Endothelial cell of umbilical vein (primary cell): ENCODE measurements around the gene TACC3. TPM values are rescaled to one million over a fixed set of nuclear protein-coding genes. Genes with fewer than 3 reads are reported as not detected.

ENCODE experiments used
- BruUV-seq: library from RNA; stranded (reverse); fragments of 400-500 nt; replicated peaks from 2 replicates; lab custom pipeline; 2021; lab: Mats Ljungman, UMichigan
- CTCF ChIA-PET: fragments of 300-600, 350-600 bp; sonication (Branson Sonifier 250); formaldehyde crosslinking; loops from one replicate; lab custom pipeline; 2021; ENCODE audit warnings: antibody characterized with exemption, inconsistent platforms; lab: Charles Lee
- POLR2A ChIA-PET: fragments of 300-600, 350-600 bp; sonication (Branson Sonifier 250); formaldehyde crosslinking; loops from one replicate; lab custom pipeline; 2021; ENCODE audit warnings: antibody characterized with exemption, inconsistent platforms; lab: Charles Lee
- DNase-seq: peaks from one replicate; pipeline ENCODE4 v3.0.0-alpha.2; 2011; ENCODE audit warnings: low read depth, low spot score
- FAIRE-seq: peaks from 2 replicates; lab custom pipeline; 2011; peaks lifted over from hg19 to GRCh38; lab: Jason Lieb, UNC
- H2AFZ ChIP-seq: 2 replicates; pipeline ENCODE4 v1.6.0; 2012; ENCODE audit warnings: low read depth, low read length, control low read depth, inconsistent platforms
- H3K27ac ChIP-seq: 2 replicates; pipeline ENCODE4 v1.5.1; 2011; ENCODE audit warnings: low read depth, mild to moderate bottlenecking, control low read depth, low read length, moderate library complexity; ENCODE audit not compliant: insufficient read depth
- H3K27me3 ChIP-seq, 2 experiments: 2 replicates each; pipeline versions ENCODE4 v1.6.0 to v1.6.1; 2011; ENCODE audit warnings: low read length in 2 of 2, mixed read lengths in 1 of 2; ENCODE audit not compliant: control insufficient read depth in 2 of 2, insufficient read depth in 2 of 2
- H3K36me3 ChIP-seq, 2 experiments: 2 replicates in 1 of 2; 3 replicates in 1 of 2; pipeline ENCODE4 v1.5.1; 2011; ENCODE audit warnings: low read length in 2 of 2, mild to moderate bottlenecking in 1 of 2, moderate library complexity in 1 of 2; ENCODE audit not compliant: control insufficient read depth in 2 of 2, insufficient read depth in 2 of 2; ENCODE audit errors: extremely low read depth in 1 of 2
- H3K4me1 ChIP-seq: 3 replicates; pipeline ENCODE4 v1.5.1; 2011; ENCODE audit warnings: mild to moderate bottlenecking, low read length; ENCODE audit not compliant: control insufficient read depth, insufficient read depth; ENCODE audit errors: extremely low read depth
- H3K4me2 ChIP-seq: 2 replicates; pipeline ENCODE4 v1.6.1; 2011; ENCODE audit warnings: low read length, control low read depth, mixed read lengths; ENCODE audit not compliant: insufficient read depth
- H3K4me3 ChIP-seq, 3 experiments: fragments of 200-600 bp in 1 of 3; sonication (generic), shearing (Covaris generic) in 1 of 3; replicated peaks in 1 of 3; 2 replicates each; pipeline ENCODE4 v1.5.1; 2011 to 2016; ENCODE audit warnings: control low read depth in 3 of 3, low read length in 3 of 3, mild to moderate bottlenecking in 2 of 3, inconsistent platforms in 1 of 3, low read depth in 1 of 3, moderate library complexity in 1 of 3; ENCODE audit not compliant: insufficient read depth in 1 of 3
- H3K79me2 ChIP-seq: 2 replicates; pipeline ENCODE4 v1.6.0; 2012; ENCODE audit warnings: low read length, inconsistent platforms; ENCODE audit not compliant: control insufficient read depth, insufficient read depth
- H3K9ac ChIP-seq: replicated peaks from 2 replicates; pipeline ENCODE3; 2011; ENCODE audit warnings: low read length, control low read depth; ENCODE audit not compliant: insufficient read depth; ENCODE audit errors: extremely low read depth
- H3K9me1 ChIP-seq: replicated peaks from 3 replicates; pipeline ENCODE4 v1.6.0; 2011; ENCODE audit warnings: mild to moderate bottlenecking, low read length; ENCODE audit not compliant: control insufficient read depth, insufficient read depth; ENCODE audit errors: extremely low read depth
- H3K9me3 ChIP-seq: replicated peaks from 2 replicates; pipeline ENCODE4 v1.5.1; 2012; ENCODE audit warnings: low read length, inconsistent platforms; ENCODE audit not compliant: control insufficient read depth, insufficient read depth
- H4K20me1 ChIP-seq: replicated peaks from 2 replicates; pipeline ENCODE3; 2011; ENCODE audit warnings: mild to moderate bottlenecking, low read length; ENCODE audit not compliant: control insufficient read depth, insufficient read depth; ENCODE audit errors: extremely low read depth
- EZH2 ChIP-seq: IDR thresholded peaks from 2 replicates; pipeline ENCODE4 v1.6.1; 2012; ENCODE audit warnings: borderline replicate concordance, low read depth, mild to moderate bottlenecking, moderate library complexity, low read length, inconsistent platforms; ENCODE audit not compliant: severe bottlenecking
- JUN ChIP-seq: IDR thresholded peaks from 2 replicates; pipeline ENCODE4 v1.6.1; 2011; ENCODE audit warnings: borderline replicate concordance, low read depth; ENCODE audit not compliant: insufficient read length, insufficient read depth
- dilution Hi-C: fragments of 300-500 bp; cut with MboI; formaldehyde crosslinking; loops from one replicate; pipeline ENCODE4 v1.15.0; 2019; ENCODE audit warnings: low sequenced_read_pairs; ENCODE audit not compliant: extremely low pct_ligation_motif_present
- intact Hi-C: fragments of 100-400 bp; cut with micrococcal nuclease; formaldehyde crosslinking; loops from one replicate; pipeline ENCODE4 v1.10.0; 2022
- polyA plus RNA-seq, 4 experiments: library from polyadenylated mRNA; depleted of rRNA in 3 of 4; stranded (reverse) in 3 of 4; unstranded in 1 of 4; fragments of >200 nt; gene quantifications; 2 replicates each; pipeline versions ENCODE4 v1.2.1 to v1.2.3, GENCODE V29; 2011 to 2012; ENCODE audit warnings: missing spikeins in 1 of 4
- total RNA-seq: library from RNA; stranded (reverse); gene quantifications from 2 replicates; pipeline ENCODE4 v1.2.3, GENCODE V29; 2021
- TF ChIP-seq, protein P1 (sequence below), 2 donors: IDR thresholded peaks; 1 replicate in 1 of 2; 2 replicates in 1 of 2; pipeline ENCODE4 v1.5.1; 2011; ENCODE audit warnings: low read length in 2 of 2, mild to moderate bottlenecking in 2 of 2, moderate library complexity in 2 of 2, control low read depth in 1 of 2, inconsistent platforms in 1 of 2, low read depth in 1 of 2; ENCODE audit not compliant: insufficient read depth in 1 of 2; ENCODE audit errors: extremely low read depth in 1 of 2

Gene TACC3
- total and polyA plus RNA-seq, 2 donors (not counting 3 experiments of a cell fraction or from before 2014, with no cell fraction given), result 54.5 to 135 TPM

DNA sequence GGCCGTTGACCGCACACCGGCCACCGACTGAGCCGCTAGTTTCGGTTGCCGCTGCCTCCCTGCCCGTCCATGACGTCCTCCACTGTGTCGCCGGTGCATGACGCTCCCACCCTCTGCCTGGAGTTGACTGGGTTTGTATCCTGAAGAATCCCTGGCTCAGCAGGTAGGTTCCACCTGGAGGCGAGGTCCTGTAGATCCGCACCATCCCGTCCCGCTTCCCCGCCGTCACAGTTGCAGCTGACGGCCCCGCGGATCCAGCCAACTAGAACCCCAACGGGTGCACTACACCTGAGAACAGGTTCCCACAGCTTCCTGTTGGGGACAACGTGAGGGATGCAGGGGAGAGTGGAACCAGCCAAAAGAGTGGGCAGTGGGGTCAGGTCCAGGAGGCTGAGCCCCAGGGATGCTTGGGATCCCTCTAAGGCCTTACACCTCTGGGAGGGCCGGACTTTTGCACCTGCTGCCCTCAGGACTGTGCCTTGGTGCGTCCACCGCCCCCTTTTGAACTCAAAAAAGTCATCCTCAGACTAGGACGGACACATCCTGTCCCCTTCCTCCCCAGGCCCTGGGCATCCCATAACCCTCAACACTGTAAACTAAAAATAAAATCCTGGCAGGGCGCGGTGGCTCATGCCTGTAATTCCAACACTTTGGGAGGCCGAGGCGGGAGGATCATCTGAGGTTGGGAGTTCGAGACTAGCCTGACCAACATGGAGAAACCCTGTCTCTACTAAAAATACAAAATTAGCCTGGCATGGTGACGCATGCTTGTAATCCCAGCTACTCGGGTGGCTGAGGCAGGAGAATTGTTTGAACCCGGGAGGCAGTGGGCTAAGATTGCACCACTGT is 8.1 kb upstream of the TACC3 start:
- peak overlapping the region; percentile 91 for H2AFZ ChIP-seq
- peak overlapping the region; percentile 99 for H3K9ac ChIP-seq
- ChIA-PET CTCF (interaction anchor here (1.0 to 2.2 kb wide), 3 partner anchors 13 to 20 kb away, joined by 7 to 33 read pairs (median 9); no protein-coding TSS in a partner anchor), POLR2A (no interaction called here)
- intact Hi-C loops (loop anchor here (2.0 kb wide), 1 partner anchor 28 kb away; the partner anchor contains the start of gene FAM53A), dilution Hi-C loops (no loop called here)
- H3K79me2 ChIP-seq, result peaks cover 50% of the 10 kb centered on the region
- H3K27me3 ChIP-seq, result no peaks in the 10 kb centered on the region
- peaks cover 16% of the 10 kb centered on the region for H3K4me1 ChIP-seq
- peak; percentile 24 for FAIRE-seq
- TF ChIP-seq, protein P1, sequence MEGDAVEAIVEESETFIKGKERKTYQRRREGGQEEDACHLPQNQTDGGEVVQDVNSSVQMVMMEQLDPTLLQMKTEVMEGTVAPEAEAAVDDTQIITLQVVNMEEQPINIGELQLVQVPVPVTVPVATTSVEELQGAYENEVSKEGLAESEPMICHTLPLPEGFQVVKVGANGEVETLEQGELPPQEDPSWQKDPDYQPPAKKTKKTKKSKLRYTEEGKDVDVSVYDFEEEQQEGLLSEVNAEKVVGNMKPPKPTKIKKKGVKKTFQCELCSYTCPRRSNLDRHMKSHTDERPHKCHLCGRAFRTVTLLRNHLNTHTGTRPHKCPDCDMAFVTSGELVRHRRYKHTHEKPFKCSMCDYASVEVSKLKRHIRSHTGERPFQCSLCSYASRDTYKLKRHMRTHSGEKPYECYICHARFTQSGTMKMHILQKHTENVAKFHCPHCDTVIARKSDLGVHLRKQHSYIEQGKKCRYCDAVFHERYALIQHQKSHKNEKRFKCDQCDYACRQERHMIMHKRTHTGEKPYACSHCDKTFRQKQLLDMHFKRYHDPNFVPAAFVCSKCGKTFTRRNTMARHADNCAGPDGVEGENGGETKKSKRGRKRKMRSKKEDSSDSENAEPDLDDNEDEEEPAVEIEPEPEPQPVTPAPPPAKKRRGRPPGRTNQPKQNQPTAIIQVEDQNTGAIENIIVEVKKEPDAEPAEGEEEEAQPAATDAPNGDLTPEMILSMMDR (IDR thresholded peaks at IDR 0.05; ENCODE audit: extremely low read depth in 1 of 2, insufficient read depth in 1 of 2, low read depth in 1 of 2, low read length in 2 of 2), result no peak
- no peak for TF ChIP-seq EZH2
- no peak for TF ChIP-seq JUN
- no peaks in the 10 kb centered on the region for H3K9me3 ChIP-seq
- peak overlapping the region; percentile 45 to 73 (median 60) for H3K4me3 ChIP-seq
- no peak for DNase-seq
- H4K20me1 ChIP-seq, result no peaks in the 10 kb centered on the region
- H3K4me2 ChIP-seq, result peak overlapping the region; percentile 73
- H3K27ac ChIP-seq, result peak overlapping the region; percentile 98
- no peaks in the 10 kb centered on the region for H3K9me1 ChIP-seq
- H3K36me3 ChIP-seq, result peaks cover 0 to 13% of the 10 kb centered on the region in 2 experiments
- BruUV-seq, result TSS peak; percentile 59
